Stomach smooth muscle (tissue), 2 donors: ENCODE results near the gene BCO2.
"Not testable (repeated sequence)": the region's sequence is repeated elsewhere in the genome, so short reads cannot be mapped to it uniquely, and the experiment has no call there.

Experiments
- H3K27ac ChIP-seq: one replicate; pipeline ENCODE4 v1.7.0; 2013; ENCODE audit warnings: mild to moderate bottlenecking, low read length, inconsistent platforms
- H3K27me3 ChIP-seq, 2 donors: one replicate each; pipeline ENCODE4 v1.7.0; 2013; ENCODE audit warnings: low read length in 2 of 2; ENCODE audit not compliant: insufficient read depth in 2 of 2, control insufficient read depth in 1 of 2
- H3K36me3 ChIP-seq, 2 donors: one replicate each; pipeline ENCODE4 v1.7.0; 2013; ENCODE audit warnings: low read length in 2 of 2; ENCODE audit not compliant: control insufficient read depth in 2 of 2, insufficient read depth in 2 of 2
- H3K4me1 ChIP-seq: one replicate; pipeline ENCODE4 v1.7.0; 2013; ENCODE audit warnings: low read length; ENCODE audit not compliant: control insufficient read depth, insufficient read depth
- H3K4me3 ChIP-seq, 2 donors: one replicate each; pipeline ENCODE4 v1.7.0; 2013; ENCODE audit warnings: low read length in 2 of 2
- H3K9ac ChIP-seq, 2 donors: one replicate each; pipeline ENCODE4 v1.7.0; 2013; ENCODE audit warnings: low read length in 2 of 2, mild to moderate bottlenecking in 1 of 2
- H3K9me3 ChIP-seq, 2 donors: one replicate each; pipeline ENCODE4 v1.7.0; 2013; ENCODE audit warnings: low read length in 2 of 2; ENCODE audit not compliant: control insufficient read depth in 2 of 2
- donor health status: healthy.
- donor health status: Pancreatic carcinoma.

Gene BCO2

GRCh38 chr11:112195113-112195512 lies 19.8 kb downstream of the BCO2 start:
- H3K27me3 ChIP-seq, H3K27ac ChIP-seq, H3K36me3 ChIP-seq, H3K9me3 ChIP-seq, H3K4me3 ChIP-seq, H3K9ac ChIP-seq, H3K4me1 ChIP-seq: not testable (repeated sequence)

DNA sequence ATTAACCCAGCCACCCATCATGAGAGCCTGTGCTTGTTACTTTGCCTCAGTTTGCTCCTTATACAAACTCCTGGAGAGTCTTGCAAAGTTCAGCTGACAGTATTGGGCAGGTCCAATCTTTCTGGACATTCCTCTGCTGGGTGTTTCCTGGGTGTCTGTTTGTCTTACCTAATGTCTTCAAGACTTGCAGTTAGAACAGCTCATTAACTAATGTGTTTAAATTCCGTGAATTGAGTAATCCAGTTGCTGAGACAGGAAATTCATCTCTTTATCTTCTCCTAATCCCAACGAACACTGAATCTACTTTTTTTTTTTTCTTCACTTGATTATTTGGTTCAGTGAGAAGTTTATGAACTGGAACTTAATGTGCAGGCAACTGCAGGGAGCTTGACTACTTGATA lies 20.6 kb downstream of the BCO2 start:
- no peak overlapping the region for H3K27ac ChIP-seq
- H3K36me3 ChIP-seq, result no peaks in the 10 kb centered on the region
- no peaks in the 10 kb centered on the region for H3K27me3 ChIP-seq
- no peaks in the 10 kb centered on the region for H3K9me3 ChIP-seq
- H3K4me1 ChIP-seq, result no peaks in the 10 kb centered on the region
- no peak overlapping the region for H3K4me3 ChIP-seq
- no peak overlapping the region for H3K9ac ChIP-seq

- Histone ChIP-seq H3K9ac (no peak overlapping the region), H3K4me3 (no peak overlapping the region), H3K36me3 (no peaks in the 10 kb centered on the region), H3K27me3 (no peaks in the 10 kb centered on the region), H3K27ac (no peak overlapping the region), H3K4me1 (no peaks in the 10 kb centered on the region), H3K9me3 (no peaks in the 10 kb centered on the region)
These were observed 21.3 kb downstream of the BCO2 start for GRCh38 chr11:112196519-112197087.

DNA sequence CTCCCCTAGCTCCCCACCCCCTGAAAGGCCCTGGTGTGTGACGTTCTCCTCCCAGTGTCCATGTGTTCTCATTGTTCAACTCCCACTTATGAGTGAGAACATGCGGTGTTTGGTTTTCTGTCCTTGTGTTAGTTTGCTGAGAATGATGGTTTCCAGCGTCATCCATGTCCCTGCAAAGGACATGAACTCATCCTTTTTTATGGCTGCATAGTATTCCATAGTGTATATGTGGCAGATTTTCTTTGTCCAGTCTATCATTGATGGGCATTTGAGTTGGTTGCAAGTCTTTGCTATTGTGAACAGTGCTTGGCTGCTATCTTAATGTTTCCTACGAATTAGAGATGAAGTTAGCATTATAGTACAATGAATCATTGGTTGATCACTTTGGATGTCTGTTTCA lies 23.8 kb downstream of the BCO2 start:
- not testable (repeated sequence) for H3K36me3 ChIP-seq, H3K27me3 ChIP-seq, H3K27ac ChIP-seq

GRCh38 chr11:112200252-112200651 lies 24.9 kb downstream of the BCO2 start:
- no peaks in the 10 kb centered on the region for H3K4me1 ChIP-seq
- no peak overlapping the region for H3K27ac ChIP-seq
- H3K27me3 ChIP-seq, result no peaks in the 10 kb centered on the region
- H3K9ac ChIP-seq, result no peak overlapping the region
- no peak overlapping the region for H3K4me3 ChIP-seq
- H3K9me3 ChIP-seq, result no peaks in the 10 kb centered on the region
- H3K36me3 ChIP-seq, result peaks cover 3% of the 10 kb centered on the region in 2 donors

More for the DNA sequence above, 23.8 kb downstream of the BCO2 start:
- not testable (repeated sequence) for H3K9ac ChIP-seq, H3K4me3 ChIP-seq, H3K4me1 ChIP-seq, H3K9me3 ChIP-seq

GRCh38 chr11:112206071-112206470 lies 30.8 kb downstream of the BCO2 start:
- Histone ChIP-seq H3K9ac (no peak overlapping the region), H3K27me3 (no peaks in the 10 kb centered on the region), H3K4me1 (no peaks in the 10 kb centered on the region), H3K36me3 (peaks cover 3% of the 10 kb centered on the region in 2 donors), H3K4me3 (no peak overlapping the region), H3K9me3 (no peaks in the 10 kb centered on the region), H3K27ac (no peak overlapping the region)

- H3K9me3 ChIP-seq, result no peaks in the 10 kb centered on the region
- no peak overlapping the region for H3K9ac ChIP-seq
- no peak overlapping the region for H3K27ac ChIP-seq
- no peaks in the 10 kb centered on the region for H3K4me1 ChIP-seq
- peaks cover 0 to 1% of the 10 kb centered on the region in 2 donors for H3K36me3 ChIP-seq
- H3K4me3 ChIP-seq, result no peak overlapping the region
- H3K27me3 ChIP-seq, result no peaks in the 10 kb centered on the region
These were observed 35.6 kb downstream of the BCO2 start for GRCh38 chr11:112210890-112211289.

DNA sequence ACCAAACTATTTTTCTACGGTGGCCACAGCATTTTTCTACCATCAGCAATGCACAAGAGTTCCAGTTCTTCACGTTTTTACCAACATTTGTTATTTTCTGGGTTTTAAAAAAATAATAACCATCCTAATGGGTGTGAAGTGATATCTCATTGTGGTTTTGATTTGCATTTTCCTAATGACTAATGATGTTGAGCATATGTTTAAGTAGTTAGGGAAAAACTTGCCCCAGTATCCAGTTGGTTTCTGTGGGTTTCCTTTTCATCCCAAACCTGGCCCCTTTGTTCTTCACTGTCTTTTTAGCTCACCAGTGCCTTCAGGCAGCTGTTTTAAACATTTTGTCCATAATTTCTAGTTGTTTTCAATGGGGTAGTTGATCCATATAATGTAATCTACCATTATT lies 36.2 kb downstream of the BCO2 start:
- Histone ChIP-seq H3K9ac (no peak overlapping the region), H3K4me3 (no peak overlapping the region), H3K27me3 (no peaks in the 10 kb centered on the region), H3K36me3 (peaks cover 0 to 2% of the 10 kb centered on the region in 2 donors), H3K4me1 (no peaks in the 10 kb centered on the region), H3K9me3 (no peaks in the 10 kb centered on the region), H3K27ac (no peak overlapping the region)

DNA sequence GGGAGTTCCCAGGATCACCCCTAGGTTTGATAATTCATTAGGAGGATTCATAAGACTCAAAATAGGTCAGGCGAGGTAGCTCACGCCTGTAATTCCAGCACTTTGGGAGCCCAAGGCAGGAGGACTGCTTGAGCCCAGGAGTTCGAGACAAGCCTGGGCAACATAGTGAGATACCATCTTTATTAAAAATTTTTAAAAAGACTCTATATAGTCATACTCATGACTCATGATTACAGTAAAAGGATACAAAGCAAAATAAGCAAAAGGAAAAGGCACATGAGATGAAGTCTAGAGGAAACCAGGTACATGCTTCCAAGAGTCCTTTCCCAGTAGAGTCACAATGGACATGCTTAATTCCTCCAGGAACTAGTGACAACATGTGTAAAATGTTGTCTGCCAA lies 37.0 kb downstream of the BCO2 start:
- no peaks in the 10 kb centered on the region for H3K4me1 ChIP-seq
- H3K9ac ChIP-seq, result no peak overlapping the region
- no peaks in the 10 kb centered on the region for H3K27me3 ChIP-seq
- H3K4me3 ChIP-seq, result no peak overlapping the region
- H3K9me3 ChIP-seq, result no peaks in the 10 kb centered on the region
- H3K27ac ChIP-seq, result no peak overlapping the region
- peaks cover 0 to 2% of the 10 kb centered on the region in 2 donors for H3K36me3 ChIP-seq

DNA sequence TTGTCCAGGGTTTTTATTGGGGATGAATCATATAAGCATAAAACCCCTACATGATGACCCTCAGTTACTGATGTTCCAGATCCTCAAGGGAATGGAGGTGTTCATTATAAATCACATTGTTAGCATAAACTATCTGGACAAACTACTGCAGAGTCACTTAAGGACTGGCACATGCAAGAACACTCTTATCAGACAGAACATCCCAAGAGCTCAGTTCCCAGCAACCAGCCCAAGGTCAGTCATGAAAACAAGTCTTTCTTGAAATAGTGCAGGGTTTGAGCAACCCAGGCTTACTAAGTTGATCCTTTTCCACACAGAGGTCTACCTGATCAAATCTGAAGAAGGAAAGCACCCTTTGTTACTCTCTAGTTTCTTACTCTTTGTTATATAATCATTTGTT lies 37.4 kb downstream of the BCO2 start:
- H3K27me3 ChIP-seq, result no peaks in the 10 kb centered on the region
- no peaks in the 10 kb centered on the region for H3K4me1 ChIP-seq
- no peak overlapping the region for H3K9ac ChIP-seq
- H3K36me3 ChIP-seq, result peaks cover 0 to 2% of the 10 kb centered on the region in 2 donors
- H3K4me3 ChIP-seq, result no peak overlapping the region
- H3K9me3 ChIP-seq, result no peaks in the 10 kb centered on the region
- H3K27ac ChIP-seq, result no peak overlapping the region

GRCh38 chr11:112213753-112214152 lies 38.4 kb downstream of the BCO2 start:
- Histone ChIP-seq H3K27ac (no peak overlapping the region), H3K36me3 (peaks cover 0 to 5% of the 10 kb centered on the region in 2 donors), H3K4me1 (no peaks in the 10 kb centered on the region), H3K27me3 (no peaks in the 10 kb centered on the region), H3K9me3 (no peaks in the 10 kb centered on the region), H3K4me3 (no peak overlapping the region), H3K9ac (no peak overlapping the region)
